Choroid plexus epithelial cell (primary cell): ENCODE measurements around the gene SPTLC3.

Source experiments
- DNase-seq: peaks from one replicate; pipeline ENCODE4 v3.0.0-alpha.2; 2010; ENCODE audit warnings: low read depth
- H3K4me3 ChIP-seq: 2 replicates; pipeline ENCODE4 v1.5.1; 2011; ENCODE audit warnings: low read depth, mild to moderate bottlenecking, control low read depth, low read length, moderate library complexity
- TF ChIP-seq, protein P1 (sequence below): conservative IDR thresholded peaks from 2 replicates; pipeline ENCODE4 v1.5.1; 2011; ENCODE audit warnings: low read depth, mild to moderate bottlenecking, control low read depth, inconsistent platforms, low read length, moderate library complexity

SPTLC3 gene

GRCh38 chr20:13029687-13030375, 21.1 kb downstream of the SPTLC3 start:
- H3K4me3 ChIP-seq: no peak overlapping the region
- TF ChIP-seq, protein P1, sequence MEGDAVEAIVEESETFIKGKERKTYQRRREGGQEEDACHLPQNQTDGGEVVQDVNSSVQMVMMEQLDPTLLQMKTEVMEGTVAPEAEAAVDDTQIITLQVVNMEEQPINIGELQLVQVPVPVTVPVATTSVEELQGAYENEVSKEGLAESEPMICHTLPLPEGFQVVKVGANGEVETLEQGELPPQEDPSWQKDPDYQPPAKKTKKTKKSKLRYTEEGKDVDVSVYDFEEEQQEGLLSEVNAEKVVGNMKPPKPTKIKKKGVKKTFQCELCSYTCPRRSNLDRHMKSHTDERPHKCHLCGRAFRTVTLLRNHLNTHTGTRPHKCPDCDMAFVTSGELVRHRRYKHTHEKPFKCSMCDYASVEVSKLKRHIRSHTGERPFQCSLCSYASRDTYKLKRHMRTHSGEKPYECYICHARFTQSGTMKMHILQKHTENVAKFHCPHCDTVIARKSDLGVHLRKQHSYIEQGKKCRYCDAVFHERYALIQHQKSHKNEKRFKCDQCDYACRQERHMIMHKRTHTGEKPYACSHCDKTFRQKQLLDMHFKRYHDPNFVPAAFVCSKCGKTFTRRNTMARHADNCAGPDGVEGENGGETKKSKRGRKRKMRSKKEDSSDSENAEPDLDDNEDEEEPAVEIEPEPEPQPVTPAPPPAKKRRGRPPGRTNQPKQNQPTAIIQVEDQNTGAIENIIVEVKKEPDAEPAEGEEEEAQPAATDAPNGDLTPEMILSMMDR: no peak
- peak; percentile 98 for DNase-seq

- H3K4me3 ChIP-seq: no peak overlapping the region
- TF ChIP-seq, protein P1: no peak
- no peak for DNase-seq
Measured at GRCh38 chr20:13031751-13032150, 23.0 kb downstream of the SPTLC3 start.

GRCh38 chr20:13034115-13034514, 25.3 kb downstream of the SPTLC3 start:
- DNase-seq: no peak
- TF ChIP-seq, protein P1: no peak
- H3K4me3 ChIP-seq: no peak overlapping the region

DNA sequence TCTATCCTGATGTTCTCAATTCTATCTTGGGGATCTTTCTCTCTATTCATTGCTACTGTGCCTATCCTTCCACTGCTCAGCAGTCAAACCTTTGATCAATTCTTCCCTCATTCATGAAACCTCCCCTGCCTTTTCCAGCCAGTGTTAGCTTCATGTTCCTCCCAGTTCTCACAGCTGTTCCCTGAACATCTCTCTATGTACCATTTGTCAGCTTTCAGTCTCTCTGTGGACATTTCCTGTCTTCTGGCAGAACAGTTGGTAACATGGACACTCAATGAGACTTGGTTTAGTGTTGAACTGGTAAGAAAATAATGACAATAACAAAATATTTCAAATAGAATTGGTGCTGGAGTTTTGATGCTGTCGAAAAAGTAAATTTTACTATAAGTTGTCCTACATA, 26.2 kb downstream of the SPTLC3 start:
- no peak for DNase-seq
- no peak overlapping the region for H3K4me3 ChIP-seq
- TF ChIP-seq, protein P1: no peak

- TF ChIP-seq, protein P1: no peak
- H3K4me3 ChIP-seq: no peak overlapping the region
- DNase-seq: no peak
Measured at GRCh38 chr20:13035399-13036152, 26.8 kb downstream of the SPTLC3 start.

DNA sequence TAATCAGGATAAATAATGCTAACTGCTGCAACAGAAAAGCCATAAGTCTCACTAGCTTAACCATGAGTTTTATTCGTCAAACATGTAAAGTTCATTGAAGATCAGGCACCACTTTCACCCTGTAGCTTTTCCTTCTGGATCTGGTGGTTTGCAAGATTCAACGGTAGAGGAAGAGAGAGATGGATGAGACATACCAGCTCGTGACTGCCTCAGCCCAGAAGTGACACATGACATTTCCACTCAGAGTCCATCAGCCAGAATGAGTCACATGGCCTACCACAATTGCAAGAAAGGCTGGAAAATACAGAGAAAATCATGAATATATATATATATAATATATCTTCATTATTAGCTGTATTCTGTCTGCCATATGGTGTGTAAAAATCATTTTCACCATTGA, 29.0 kb downstream of the SPTLC3 start:
- TF ChIP-seq, protein P1: no peak
- DNase-seq: no peak
- no peak overlapping the region for H3K4me3 ChIP-seq
